Activated CD4-positive, alpha-beta T cell treated with anti-CD3 and anti-CD28 coated beads, Interleukin-2, Interleukin-6, amounts not matched to agents 100 ng/mL and 50 ng/mL, durations not matched to agents 16 hours and 8 hours (primary cell): ENCODE data around the gene SMYD3.
"Not testable (repeated sequence)": the region's sequence is repeated elsewhere in the genome, so short reads cannot be mapped to it uniquely, and the experiment has no call there.

Experiments
- DNase-seq: peaks from one replicate; pipeline ENCODE4 v3.0.0-alpha.2; 2020

SMYD3 gene

DNA sequence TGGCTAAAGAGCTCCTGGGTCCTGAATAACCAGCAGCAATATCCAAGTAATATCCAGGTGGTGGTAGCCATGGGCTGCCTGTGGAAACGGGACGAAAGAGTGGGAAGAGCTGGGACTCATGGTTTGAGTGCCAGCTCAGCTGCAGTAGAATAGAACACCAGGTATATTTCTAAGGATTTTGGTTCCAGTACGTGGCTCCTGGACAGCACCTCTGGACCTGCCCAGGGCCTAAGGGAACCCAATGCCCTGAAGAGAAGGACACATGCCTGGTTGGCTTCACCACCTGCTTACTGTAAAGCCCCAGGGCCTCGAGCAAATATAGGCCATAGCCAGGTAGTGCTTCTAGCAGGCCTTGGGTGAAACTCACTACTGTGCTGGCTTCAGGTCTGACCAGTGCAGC is 785.6 kb downstream of the SMYD3 start:
- no peak for DNase-seq

DNA sequence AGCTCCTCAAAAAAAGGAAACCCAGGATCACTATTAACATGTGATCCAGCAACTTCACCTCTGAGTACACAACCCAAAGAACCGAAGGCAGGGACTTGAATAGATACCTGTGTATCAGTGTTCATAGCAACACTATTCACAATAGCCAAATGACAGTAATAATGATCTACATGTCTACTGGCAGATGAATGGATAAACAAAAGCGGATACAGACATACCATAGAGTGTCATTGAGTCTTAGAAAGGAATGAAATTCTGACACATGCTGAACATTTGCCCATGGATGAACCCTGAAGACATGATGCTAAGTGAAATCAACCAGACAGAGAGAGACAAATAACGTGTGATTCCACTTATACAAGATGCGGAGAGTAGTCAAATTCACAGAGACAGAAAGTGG is 788.1 kb downstream of the SMYD3 start:
- no peak for DNase-seq

DNA sequence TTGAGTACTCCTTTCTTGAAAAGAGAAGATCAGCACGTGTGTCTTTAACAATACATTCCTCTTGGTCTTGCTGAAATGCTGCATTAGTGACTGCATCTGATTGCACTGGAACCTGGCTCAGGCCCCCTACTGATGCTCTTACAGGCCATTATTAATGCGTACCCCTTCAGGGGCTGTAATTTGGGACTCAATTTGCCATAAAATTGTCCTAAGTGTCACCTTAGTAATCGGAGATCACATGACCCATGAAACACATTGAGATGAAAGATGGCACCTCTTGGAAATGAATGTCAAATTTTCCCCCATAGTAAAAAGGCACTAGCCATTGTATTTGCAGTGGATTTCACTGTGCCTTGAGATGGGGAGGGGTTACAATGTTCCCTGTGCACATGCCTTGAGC is 789.0 kb downstream of the SMYD3 start:
- no peak for DNase-seq

DNA sequence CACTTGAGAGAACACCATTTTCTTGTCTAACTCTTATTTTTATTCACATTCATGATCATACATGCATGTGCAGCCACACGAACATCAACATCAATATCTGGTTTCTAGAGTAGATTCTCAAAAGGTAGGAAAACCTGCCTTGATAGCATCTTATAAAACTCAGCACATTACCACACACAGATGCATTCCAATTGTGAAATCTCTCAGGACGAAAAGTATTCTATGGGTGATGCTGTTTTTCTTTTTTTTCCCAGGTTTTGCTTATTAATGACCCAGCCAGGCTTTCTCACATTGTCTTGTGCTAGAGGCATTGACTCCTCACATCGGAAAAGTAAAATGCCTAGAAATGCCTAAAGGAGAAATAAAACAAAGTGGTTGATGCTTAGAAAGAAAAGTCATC is 789.5 kb downstream of the SMYD3 start:
- no peak for DNase-seq

DNA sequence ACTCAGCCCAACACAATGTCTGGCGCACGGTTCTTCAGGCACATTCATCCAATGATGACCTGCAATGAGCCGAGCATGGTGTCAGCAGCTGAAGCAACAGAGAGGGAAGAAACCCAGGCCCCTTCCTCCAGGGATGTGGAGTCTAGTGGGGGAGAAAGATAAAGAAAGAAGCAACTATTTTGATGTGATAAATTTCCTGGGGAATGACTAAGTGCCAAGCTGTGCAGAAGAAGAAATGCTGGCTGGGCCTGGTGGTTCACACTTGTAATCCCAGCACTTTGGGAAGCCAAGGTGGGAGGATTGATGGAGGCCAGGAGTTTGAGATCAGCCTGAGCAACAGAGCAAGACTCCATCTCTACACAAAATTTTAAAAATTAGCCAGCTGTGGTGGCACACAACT is 790.5 kb downstream of the SMYD3 start:
- DNase-seq: no peak

DNA sequence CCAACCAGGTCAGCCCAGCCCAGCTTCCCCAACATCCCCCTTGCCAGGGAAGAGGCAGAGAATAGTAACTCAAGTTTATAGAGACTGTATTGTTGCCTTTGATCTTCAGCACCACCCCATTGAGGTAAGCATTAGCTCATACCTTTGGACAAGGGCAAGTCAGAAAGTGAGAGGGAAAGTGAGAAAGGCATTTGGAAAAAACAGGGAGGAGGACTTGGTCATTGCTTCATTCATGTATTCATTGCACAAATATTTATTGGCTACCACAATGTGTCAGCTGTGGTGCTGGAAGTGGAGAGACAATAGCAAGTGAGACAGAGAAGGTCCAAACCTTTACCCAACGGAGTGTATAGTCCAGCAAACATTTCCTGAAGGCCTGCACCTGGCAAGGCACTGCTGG is 791.1 kb downstream of the SMYD3 start:
- no peak for DNase-seq

DNA sequence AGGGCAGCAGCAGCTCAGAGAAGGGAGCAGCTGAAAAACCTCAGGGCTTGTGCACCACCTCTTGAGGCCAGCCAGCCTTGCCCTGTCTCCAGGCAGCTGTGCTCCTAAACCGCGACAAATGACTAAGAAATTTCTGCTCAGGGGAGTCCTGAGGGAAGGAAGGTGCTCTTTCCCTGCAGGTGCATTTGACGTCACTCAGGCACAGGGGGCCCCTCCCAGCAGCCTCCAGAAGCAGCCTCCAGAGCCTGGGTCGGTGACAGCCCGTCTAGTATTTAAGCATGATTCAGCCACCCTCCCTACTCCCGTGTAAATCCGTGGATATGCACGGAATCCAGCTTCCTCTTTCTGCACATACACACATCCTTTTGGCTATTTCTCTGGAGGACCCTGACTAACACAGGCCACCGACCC is 791.8 kb downstream of the SMYD3 start:
- DNase-seq: no peak

DNA sequence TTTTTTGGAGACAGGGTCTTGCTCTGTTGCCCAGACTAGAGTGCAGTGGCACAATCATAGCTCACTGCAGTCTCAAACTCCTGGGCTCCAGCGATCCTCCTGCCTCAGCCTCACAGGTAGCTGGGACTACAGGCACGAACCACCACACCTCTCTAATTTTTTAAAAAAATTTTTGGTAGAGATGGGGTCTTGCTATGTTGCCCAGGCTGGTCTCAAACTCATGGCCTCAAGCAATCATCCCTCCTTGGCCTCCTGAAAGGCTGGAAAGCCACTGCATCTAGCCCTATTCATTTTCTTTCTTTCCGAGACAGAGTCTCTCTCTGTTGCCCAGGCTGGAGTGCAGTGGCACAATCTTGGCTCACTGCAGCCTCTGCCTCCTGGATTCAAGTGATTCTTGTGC is 793.1 kb downstream of the SMYD3 start:
- DNase-seq: not testable (repeated sequence)

DNA sequence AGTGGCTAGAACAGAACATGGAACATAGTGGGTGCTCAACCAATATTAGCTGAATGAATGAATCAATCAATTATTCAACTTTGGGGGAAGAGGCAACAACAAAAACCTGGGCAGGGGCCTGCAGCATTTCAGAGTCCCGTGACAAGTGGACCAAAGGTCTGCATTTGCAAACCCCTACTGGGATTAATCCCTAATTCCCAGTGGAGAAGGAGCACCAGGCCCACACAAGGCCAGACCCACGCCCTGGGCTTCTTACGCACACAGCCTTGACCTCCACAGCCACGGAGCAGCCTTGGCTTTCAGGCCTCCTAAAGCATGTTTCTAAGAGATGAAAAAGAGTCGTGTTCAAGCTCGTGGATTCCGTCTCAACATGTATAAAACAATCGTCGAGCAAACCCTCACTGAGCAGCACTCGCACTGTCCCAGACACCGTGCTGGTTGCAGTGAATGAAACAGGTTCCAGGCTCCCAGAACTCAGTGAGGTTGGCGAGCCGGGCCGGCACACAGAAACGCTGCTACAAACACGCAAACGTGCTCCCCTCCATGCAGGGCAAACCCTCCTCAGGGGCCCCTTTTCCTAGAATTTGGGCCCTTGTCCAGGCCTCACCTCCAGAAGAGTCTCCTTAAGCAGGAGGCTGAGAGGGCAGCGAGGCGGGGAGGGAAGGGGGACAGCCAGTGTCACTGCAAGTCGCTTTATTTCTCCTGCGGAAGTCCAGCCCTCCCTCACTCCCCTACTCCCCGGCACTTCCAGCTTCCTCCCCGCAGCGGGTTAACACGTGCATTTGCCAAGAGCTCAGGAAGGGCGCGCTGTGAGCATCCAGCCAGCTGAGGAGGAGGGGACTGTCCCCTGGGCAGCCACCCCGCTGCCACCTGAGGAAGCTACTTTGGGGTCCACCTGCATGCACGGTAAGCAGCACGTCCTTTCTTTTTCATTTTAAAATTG is 795.8 kb downstream of the SMYD3 start:
- DNase-seq: no peak

DNA sequence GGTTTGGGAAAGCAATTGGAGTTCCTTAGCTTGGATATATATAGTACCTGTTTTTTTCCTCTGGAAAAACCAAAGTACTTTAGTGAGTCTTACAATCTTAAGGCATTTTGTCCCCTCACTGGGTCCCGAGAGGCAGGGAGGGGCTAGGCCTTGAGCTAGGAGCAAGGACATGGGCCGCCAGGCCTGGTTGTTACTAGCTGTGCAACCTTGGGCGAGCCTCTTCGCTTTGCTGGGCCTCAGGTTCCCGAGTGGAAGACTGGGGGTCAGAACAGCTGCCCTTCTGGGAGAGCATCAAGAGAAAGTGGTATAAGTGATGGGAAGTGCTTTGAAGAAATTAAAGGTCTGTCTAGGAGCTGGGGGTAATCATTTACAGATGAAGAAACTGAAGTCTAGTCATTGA is 799.1 kb downstream of the SMYD3 start:
- DNase-seq: no peak

DNA sequence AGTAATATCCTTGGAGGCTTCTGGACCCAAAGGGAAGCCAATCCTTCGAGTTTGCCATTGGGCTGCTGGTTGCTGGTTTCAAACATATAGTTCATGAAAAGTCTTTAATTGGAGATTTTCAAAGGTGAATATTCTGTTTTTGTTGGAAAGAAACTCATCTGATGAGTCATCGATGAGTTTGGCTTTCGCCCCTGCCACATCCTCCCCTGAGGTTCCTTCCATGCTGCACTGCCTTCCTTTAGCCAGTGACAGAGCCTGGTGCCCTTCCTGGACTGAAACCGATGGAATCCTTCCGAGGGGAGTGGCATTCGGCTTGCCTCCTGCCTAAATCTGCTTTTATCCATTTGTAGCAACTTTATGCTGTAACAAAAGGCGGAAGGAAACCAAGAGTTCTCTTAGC is 802.3 kb downstream of the SMYD3 start:
- DNase-seq: no peak

DNA sequence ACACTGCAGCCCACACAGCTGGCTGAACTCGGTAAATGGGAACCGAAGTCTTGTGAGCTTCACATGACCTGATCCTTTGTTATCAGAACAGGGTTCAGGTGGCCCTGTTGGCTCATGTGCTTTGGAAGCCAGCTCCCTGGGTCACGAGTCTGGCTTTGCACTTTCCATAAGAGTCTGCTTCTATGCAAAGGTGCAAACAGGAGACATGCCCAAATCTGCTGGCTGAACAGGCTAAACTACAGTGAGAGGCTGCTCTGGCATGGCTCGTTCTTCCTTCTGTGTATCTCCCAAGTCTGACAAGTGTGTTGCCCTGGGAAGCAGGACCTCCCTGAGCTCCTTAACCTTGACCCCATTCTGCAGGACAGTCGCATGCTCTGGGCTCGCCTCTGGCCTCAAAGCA is 802.7 kb downstream of the SMYD3 start:
- no peak for DNase-seq

DNA sequence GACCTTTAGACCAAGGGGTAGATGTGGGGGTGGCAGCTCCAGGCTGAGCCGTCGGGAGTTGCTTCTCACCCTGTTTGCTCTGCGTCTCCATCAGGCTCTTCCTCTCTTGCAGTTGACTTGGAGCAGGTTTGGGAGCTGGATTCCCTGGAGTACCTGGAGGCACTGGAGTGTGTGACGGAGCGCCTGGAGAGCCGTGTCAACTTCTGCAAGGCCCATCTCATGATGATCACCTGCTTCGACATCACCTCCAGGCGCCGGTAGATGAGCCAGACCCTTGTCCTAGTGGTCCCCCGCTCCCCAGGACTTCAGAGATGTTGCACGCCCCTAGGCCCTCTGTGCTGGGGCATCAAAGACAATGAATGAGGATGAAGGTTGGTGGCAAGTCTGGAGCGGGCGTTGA is 804.7 kb downstream of the SMYD3 start:
- DNase-seq: no peak

DNA sequence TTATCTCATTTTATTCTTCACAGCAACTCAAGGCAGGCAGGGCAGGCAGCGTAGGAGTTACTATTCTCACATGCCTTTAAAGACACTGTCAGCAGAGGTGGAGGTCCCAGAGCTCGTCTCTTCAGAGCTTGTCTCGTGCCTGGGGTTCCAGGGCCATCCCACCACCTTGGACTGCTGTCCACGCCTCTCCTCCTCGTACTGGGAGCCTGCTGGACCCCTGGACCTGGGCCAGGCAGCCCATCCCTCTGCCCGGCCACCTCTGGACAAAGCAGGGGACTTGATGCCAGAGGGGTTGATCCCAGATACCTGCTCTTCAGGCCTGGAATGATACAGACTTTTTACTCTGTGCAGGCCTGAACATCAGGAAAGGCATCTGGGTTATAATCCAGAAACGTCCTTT is 805.4 kb downstream of the SMYD3 start:
- DNase-seq: no peak

DNA sequence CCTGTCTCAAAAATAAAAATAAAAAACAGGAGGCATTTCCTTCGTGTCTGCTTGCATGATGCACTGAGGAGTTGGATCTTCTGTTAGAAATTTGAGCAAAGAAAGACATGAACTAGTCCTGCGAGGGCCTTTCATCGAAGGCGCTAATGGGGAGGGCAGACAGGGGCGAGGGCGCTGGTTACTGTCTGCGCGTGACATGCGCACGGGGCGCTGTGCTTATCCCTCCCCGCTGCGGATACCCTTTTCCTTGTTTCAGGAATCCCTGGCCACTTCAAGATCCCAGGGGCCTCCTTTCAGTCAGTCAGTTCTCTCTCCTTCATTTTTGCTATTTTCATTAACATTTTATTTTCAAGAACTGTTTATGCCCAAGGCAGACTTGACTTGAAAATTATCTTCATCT is 806.4 kb downstream of the SMYD3 start:
- no peak for DNase-seq
